ENCODE measurements around the gene SLC27A6. TPM values are rescaled to one million over a fixed set of nuclear protein-coding genes. Genes with fewer than 3 reads are reported as not detected.

Gene SLC27A6
- total and polyA plus RNA-seq, 11 donors: 9.0 to 95.1 (median 31.5) TPM

- intact Hi-C loops (cut with DNase I): no loop called here
- H3K4me3 ChIP-seq: no peak overlapping the region
- DNase-seq (no peak), ATAC-seq (no peak)
- peaks cover 0 to 12% (median 4%) of the 10 kb centered on the region in 12 donors for H3K4me1 ChIP-seq
- H3K36me3 ChIP-seq: no peaks in the 10 kb centered on the region
- no peaks in the 10 kb centered on the region for H3K9me3 ChIP-seq
- no peaks in the 10 kb centered on the region for H3K27me3 ChIP-seq
- TF ChIP-seq POLR2A (IDR thresholded peaks at IDR 0.05) (no peak), CTCF (IDR thresholded peaks at IDR 0.05) (no peak)
- H3K27ac ChIP-seq: no peak overlapping the region
These were observed 102.5 kb downstream of the SLC27A6 start for GRCh38 chr5:129067745-129068144.

- no peaks in the 10 kb centered on the region for H3K9me3 ChIP-seq
- H3K4me3 ChIP-seq: no peak overlapping the region
- H3K27me3 ChIP-seq: no peaks in the 10 kb centered on the region
- H3K36me3 ChIP-seq: no peaks in the 10 kb centered on the region
- intact Hi-C loops (cut with DNase I): no loop called here
- H3K4me1 ChIP-seq: no peaks in the 10 kb centered on the region
- TF ChIP-seq POLR2A (IDR thresholded peaks at IDR 0.05) (no peak), CTCF (IDR thresholded peaks at IDR 0.05) (no peak)
- H3K27ac ChIP-seq: no peak overlapping the region
- WGBS, 4 donors: 90 to 98% (median 91%) methylated on average over 2 of the region's 2 CpGs
- ATAC-seq (no peak), DNase-seq (no peak)
These were observed 104.0 kb downstream of the SLC27A6 start for GRCh38 chr5:129069292-129069691.

DNA sequence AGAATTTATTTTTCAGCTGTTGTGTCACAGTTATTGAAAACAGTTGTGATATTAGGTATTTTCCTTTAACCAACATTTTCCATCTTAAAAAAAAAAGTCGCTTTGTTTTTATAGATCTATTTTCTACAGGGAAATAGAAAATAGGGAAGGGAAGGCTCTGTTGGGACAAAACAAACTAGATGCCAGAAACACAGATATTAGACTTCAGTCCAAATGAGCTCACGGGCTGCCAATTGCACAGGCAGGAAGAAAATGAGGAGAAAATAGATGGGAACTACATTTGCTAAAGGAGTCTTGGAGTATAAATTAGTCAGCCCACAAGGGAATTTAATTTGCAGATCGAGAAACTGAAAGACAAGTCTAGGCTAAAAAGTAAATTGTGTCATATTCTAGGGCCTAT lies 107.8 kb downstream of the SLC27A6 start:
- H3K27me3 ChIP-seq: no peaks in the 10 kb centered on the region
- DNase-seq (no peak), ATAC-seq (no peak)
- no peaks in the 10 kb centered on the region for H3K4me1 ChIP-seq
- H3K36me3 ChIP-seq: no peaks in the 10 kb centered on the region
- H3K4me3 ChIP-seq: no peak overlapping the region
- intact Hi-C loops (cut with DNase I): no loop called here
- TF ChIP-seq POLR2A (IDR thresholded peaks at IDR 0.05) (no peak), CTCF (IDR thresholded peaks at IDR 0.05) (no peak)
- H3K9me3 ChIP-seq: no peaks in the 10 kb centered on the region
- H3K27ac ChIP-seq: no peak overlapping the region
- 60 to 68% (median 62%) methylated on average over 3 of the region's 3 CpGs for WGBS, 4 donors

- H3K27me3 ChIP-seq: no peaks in the 10 kb centered on the region
- 68 to 82% (median 74%) methylated on average over 4 of the region's 4 CpGs for WGBS, 4 donors
These were observed 109.6 kb downstream of the SLC27A6 start for GRCh38 chr5:129074903-129075302.

More at GRCh38 chr5:129074903-129075302, 109.6 kb downstream of the SLC27A6 start:
- DNase-seq (no peak), ATAC-seq (no peak)
- Histone ChIP-seq H3K4me1 (peaks cover 0 to 3% (median 0%) of the 10 kb centered on the region in 12 donors), H3K27ac (no peak overlapping the region), H3K4me3 (no peak overlapping the region), H3K36me3 (no peaks in the 10 kb centered on the region), H3K9me3 (no peaks in the 10 kb centered on the region)
- intact Hi-C loops (cut with DNase I): no loop called here
- TF ChIP-seq CTCF (IDR thresholded peaks at IDR 0.05): no peak
- no peak for TF ChIP-seq POLR2A (IDR thresholded peaks at IDR 0.05)
